Renal cortex interstitium (tissue), 15 donors: ENCODE measurements around the gene MRPL4. TPM values are rescaled to one million over a fixed set of nuclear protein-coding genes. Genes with fewer than 3 reads are reported as not detected.

Experiments
- DNase-seq, 11 donors: peaks; one replicate each; pipeline ENCODE4 v3.0.0-alpha.2; 2013; ENCODE audit warnings: low read depth in 9 of 11, low spot score in 4 of 11; ENCODE audit errors: extremely low read depth in 1 of 11
- long read RNA-seq, 16 experiments: transcript quantifications; one replicate each; lab custom pipeline, GENCODE V29; 2026
- polyA plus RNA-seq, 3 donors: library from polyadenylated mRNA; unstranded; fragments of 120-200 nt; gene quantifications; one replicate each; pipeline ENCODE4 v1.2.1, GENCODE V29; 2013; ENCODE audit not compliant: insufficient read length in 3 of 3

MRPL4 gene
- 10 to 100 TPM; 32.0 to 51.4 (median 50.5) TPM for polyA plus RNA-seq
- long read RNA-seq, donor 1, transcript MRPL4-201 (9 exons, 1,455 nt): major isoform, 13 of 13 reads
- long read RNA-seq, donor 1, partial matches to known transcripts: 0 of 13 reads
- long read RNA-seq, donor 1, other reads (novel, unspliced or antisense): 0 of 13 reads
- long read RNA-seq, donor 2, transcript MRPL4-201 (9 exons, 1,455 nt): major isoform, 18 of 20 reads
- long read RNA-seq, donor 2, partial matches to known transcripts: 0 of 20 reads
- long read RNA-seq, donor 2, other reads (novel, unspliced or antisense): 0 of 20 reads
- long read RNA-seq, donor 3, transcript MRPL4-201 (9 exons, 1,455 nt): major isoform, 28 of 30 reads
- long read RNA-seq, donor 3, partial matches to known transcripts: 0 of 30 reads
- long read RNA-seq, donor 3, other reads (novel, unspliced or antisense): 0 of 30 reads
- long read RNA-seq, donor 4, transcript MRPL4-201 (9 exons, 1,455 nt): major isoform, 20 of 21 reads
- long read RNA-seq, donor 4, partial matches to known transcripts: 0 of 21 reads
- long read RNA-seq, donor 4, other reads (novel, unspliced or antisense): 0 of 21 reads
- long read RNA-seq, donor 5: 0 reads
- long read RNA-seq, donor 6, transcript MRPL4-201 (9 exons, 1,455 nt): major isoform, 17 of 19 reads
- long read RNA-seq, donor 6, partial matches to known transcripts: 0 of 19 reads
- long read RNA-seq, donor 6, other reads (novel, unspliced or antisense): 0 of 19 reads
- long read RNA-seq, donor 7, transcript MRPL4-201 (9 exons, 1,455 nt): major isoform, 24 of 44 reads
- long read RNA-seq, donor 7, partial matches to known transcripts: 12 of 44 reads
- long read RNA-seq, donor 7, other reads (novel, unspliced or antisense): 7 of 44 reads
- long read RNA-seq, donor 8: 0 reads
- long read RNA-seq, donor 9, transcript MRPL4-201 (9 exons, 1,455 nt): major isoform, 18 of 21 reads
- long read RNA-seq, donor 9, partial matches to known transcripts: 0 of 21 reads
- long read RNA-seq, donor 9, other reads (novel, unspliced or antisense): 0 of 21 reads
- long read RNA-seq, donor 10, transcript MRPL4-207 (8 exons, 1,423 nt): minor isoform, 5 of 25 reads
- long read RNA-seq, donor 10, transcript MRPL4-201 (9 exons, 1,455 nt): major isoform, 20 of 25 reads
- long read RNA-seq, donor 10, partial matches to known transcripts: 0 of 25 reads
- long read RNA-seq, donor 10, other reads (novel, unspliced or antisense): 0 of 25 reads
- long read RNA-seq, donor 11, transcript MRPL4-201 (9 exons, 1,455 nt): major isoform, 12 of 14 reads
- long read RNA-seq, donor 11, partial matches to known transcripts: 0 of 14 reads
- long read RNA-seq, donor 11, other reads (novel, unspliced or antisense): 0 of 14 reads
- long read RNA-seq, donor 12, transcript MRPL4-201 (9 exons, 1,455 nt): major isoform, 9 of 9 reads
- long read RNA-seq, donor 12, partial matches to known transcripts: 0 of 9 reads
- long read RNA-seq, donor 12, other reads (novel, unspliced or antisense): 0 of 9 reads
- long read RNA-seq, donor 13: 0 reads
- long read RNA-seq, donor 14, transcript MRPL4-201 (9 exons, 1,455 nt): major isoform, 22 of 25 reads
- long read RNA-seq, donor 14, partial matches to known transcripts: 0 of 25 reads
- long read RNA-seq, donor 14, other reads (novel, unspliced or antisense): 0 of 25 reads
- long read RNA-seq, donor 15, transcript MRPL4-201 (9 exons, 1,455 nt): major isoform, 7 of 8 reads
- long read RNA-seq, donor 15, partial matches to known transcripts: 0 of 8 reads
- long read RNA-seq, donor 15, other reads (novel, unspliced or antisense): 0 of 8 reads
- long read RNA-seq, donor 16, transcript MRPL4-207 (8 exons, 1,423 nt): minor isoform, 10 of 75 reads
- long read RNA-seq, donor 16, transcript MRPL4-201 (9 exons, 1,455 nt): major isoform, 47 of 75 reads
- long read RNA-seq, donor 16, partial matches to known transcripts: 7 of 75 reads
- long read RNA-seq, donor 16, other reads (novel, unspliced or antisense): 10 of 75 reads

- peak; percentile 95 to 99 (median 96) for DNase-seq
Observed at GRCh38 chr19:10251792-10252694, at the start of gene MRPL4. MRPL4 (plus strand) TSS chr19:10252214; CDS start chr19:10252254, 40 bp downstream.

- no peak for DNase-seq
Observed at GRCh38 chr19:10203686-10204085, 48.3 kb upstream of the MRPL4 start.

- no peak for DNase-seq
Observed at GRCh38 chr19:10205636-10206035, 46.4 kb upstream of the MRPL4 start.

- DNase-seq: no peak
Observed at GRCh38 chr19:10206226-10206885, 45.7 kb upstream of the MRPL4 start.

GRCh38 chr19:10207026-10207425 lies 45.0 kb upstream of the MRPL4 start:
- no peak for DNase-seq

- DNase-seq: no peak
Observed at GRCh38 chr19:10209315-10209714, 42.7 kb upstream of the MRPL4 start.

- DNase-seq: no peak
Observed at GRCh38 chr19:10211061-10211460, 41.0 kb upstream of the MRPL4 start.

GRCh38 chr19:10211691-10212090 lies 40.3 kb upstream of the MRPL4 start:
- DNase-seq: no peak

GRCh38 chr19:10214784-10215183 lies 37.2 kb upstream of the MRPL4 start:
- DNase-seq: no peak

- no peak for DNase-seq
Observed at GRCh38 chr19:10217085-10217484, 34.9 kb upstream of the MRPL4 start.

GRCh38 chr19:10219678-10220077 lies 32.3 kb upstream of the MRPL4 start:
- no peak for DNase-seq

GRCh38 chr19:10220695-10221094 lies 31.3 kb upstream of the MRPL4 start:
- no peak for DNase-seq

GRCh38 chr19:10222201-10222890 lies 29.7 kb upstream of the MRPL4 start:
- DNase-seq: no peak

- DNase-seq: no peak
Observed at GRCh38 chr19:10223488-10224213, 28.4 kb upstream of the MRPL4 start.

- no peak for DNase-seq
Observed at GRCh38 chr19:10224337-10224736, 27.7 kb upstream of the MRPL4 start.
